Measurements from ENCODE around the gene PTPRT. TPM values are rescaled to one million over a fixed set of nuclear protein-coding genes. Genes with fewer than 3 reads are reported as not detected.
"Not testable (repeated sequence)": the region's sequence is repeated elsewhere in the genome, so short reads cannot be mapped to it uniquely, and the experiment has no call there.

PTPRT gene
- total RNA-seq, 1 donor from 2014 or later, result not detected

DNA sequence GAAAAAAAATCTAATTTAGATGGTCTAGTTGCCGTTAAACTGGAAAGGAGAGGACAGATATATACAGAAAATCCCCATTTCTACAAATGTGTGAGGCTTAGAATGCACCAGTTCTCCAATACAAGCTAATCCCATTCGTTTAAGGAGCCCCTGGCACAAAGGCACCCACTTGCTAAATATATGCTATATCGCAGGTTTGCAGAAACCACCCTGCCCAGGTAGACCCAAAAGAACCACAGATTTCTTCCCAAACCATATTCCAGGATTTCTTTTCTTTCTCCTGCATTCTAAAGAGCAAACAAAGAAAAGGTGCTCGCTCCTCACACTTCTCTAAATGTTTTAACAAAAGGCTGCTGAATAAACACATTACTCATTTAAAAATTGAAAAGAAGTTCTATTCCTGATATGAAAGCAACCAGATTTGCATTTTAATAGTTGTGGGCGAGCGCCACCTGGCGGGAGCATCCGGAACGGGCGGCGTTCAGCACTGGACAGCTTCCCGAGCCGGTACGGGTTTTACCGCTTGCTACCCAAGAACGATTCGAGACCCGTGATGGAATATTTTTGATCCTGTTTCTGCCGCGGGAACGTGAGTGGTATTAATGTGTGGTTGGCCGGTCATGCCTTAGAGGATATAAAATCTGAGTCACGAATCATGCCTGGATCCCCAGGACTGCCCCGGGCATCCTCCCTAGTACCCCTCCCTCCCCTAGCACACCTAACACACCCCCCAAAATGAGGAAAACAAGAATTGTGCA, 2.1 kb downstream of the PTPRT start:
- intact Hi-C loops (cut with micrococcal nuclease), result loop anchor here (1.0 to 2.0 kb wide), 5 partner anchors 221 to 1489 kb away; no protein-coding TSS in a partner anchor

DNA sequence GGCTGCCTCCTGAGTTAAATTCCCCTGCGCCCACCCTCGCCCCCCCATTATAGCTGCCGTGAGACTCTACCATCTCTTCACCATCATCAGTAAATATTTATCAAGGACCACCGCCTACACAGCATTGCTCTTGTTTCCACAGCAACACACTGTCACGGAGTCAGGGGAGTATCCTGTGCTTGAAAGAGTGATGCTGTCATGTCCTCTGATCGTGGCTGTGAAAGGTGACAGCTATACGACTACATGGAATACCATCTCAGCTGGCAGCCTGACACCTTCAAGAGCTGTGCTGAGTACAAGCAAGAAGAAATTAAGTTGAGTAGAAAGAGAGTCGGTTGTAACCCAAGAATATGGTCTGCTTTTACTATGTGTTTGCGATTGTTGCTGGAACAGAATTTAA, 3.4 kb downstream of the PTPRT start:
- intact Hi-C loops (cut with micrococcal nuclease), result loop anchor here (2.0 kb wide), 2 partner anchors 222 to 1230 kb away; no protein-coding TSS in a partner anchor

DNA sequence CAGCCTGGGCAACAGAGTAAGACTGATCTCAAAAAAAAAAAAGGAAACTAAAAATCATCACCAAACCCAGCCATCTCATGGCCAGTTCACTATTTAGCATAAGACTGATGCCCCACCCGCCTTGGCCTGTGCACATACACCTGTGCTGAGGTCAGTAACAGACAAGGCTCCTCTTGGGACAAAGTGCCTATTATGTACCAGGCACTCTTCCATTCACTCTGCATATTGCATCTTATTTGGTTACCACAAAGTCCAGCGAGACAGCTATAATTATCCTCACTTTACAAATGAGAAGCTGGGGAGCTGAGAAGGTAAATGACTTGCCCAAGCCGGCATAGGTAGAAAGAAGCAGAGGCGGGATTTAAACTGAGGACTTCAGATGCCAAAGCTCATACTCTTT, 3.8 kb downstream of the PTPRT start:
- intact Hi-C loops (cut with micrococcal nuclease), result loop anchor here (2.0 kb wide), 2 partner anchors 223 to 1229 kb away; no protein-coding TSS in a partner anchor

DNA sequence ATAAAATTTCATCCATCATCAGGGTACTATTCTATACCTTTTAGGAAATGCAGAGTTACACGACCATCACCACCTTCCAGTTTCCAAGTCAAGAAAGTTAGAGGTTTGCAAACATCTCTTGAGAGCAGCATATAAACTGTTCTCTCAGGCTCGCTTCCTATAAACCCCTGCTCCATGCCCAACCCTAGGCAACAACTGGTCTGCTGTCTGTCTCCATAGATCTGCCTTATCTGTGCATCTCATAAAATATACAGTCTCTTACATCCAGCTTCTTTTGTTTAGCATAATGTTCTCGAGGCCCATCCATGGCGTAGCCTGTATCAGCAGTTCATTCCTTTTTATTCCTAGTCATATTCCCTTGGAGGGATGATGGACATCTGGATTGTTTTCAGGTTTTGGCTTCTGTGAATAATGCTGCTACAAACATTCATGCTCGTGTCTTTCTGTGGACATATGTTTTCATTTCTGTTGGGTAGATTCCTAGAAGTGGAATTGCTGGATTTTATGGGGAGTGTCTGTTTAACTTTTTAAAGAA, 6.1 kb downstream of the PTPRT start:
- intact Hi-C loops (cut with micrococcal nuclease), result no loop called here

DNA sequence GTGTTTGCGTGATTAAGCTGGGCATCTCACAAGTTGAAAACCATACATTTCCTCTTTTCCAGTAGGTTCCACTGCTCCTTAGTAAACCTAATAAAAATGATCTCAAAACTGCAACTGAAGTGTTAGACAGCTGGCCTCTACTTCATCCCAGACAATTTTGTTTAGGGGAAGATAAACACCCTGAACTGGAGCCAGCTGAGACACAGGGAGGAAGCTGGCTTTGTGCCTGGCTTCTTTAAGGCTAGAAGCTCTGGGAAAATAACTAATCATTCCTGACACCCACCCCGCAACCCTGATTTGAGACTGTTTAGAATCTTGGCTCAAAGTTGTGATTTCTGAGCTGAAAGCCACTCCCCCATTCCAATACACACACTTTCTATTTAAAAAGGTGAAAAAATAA, 11.6 kb downstream of the PTPRT start:
- intact Hi-C loops (cut with micrococcal nuclease), result no loop called here

DNA sequence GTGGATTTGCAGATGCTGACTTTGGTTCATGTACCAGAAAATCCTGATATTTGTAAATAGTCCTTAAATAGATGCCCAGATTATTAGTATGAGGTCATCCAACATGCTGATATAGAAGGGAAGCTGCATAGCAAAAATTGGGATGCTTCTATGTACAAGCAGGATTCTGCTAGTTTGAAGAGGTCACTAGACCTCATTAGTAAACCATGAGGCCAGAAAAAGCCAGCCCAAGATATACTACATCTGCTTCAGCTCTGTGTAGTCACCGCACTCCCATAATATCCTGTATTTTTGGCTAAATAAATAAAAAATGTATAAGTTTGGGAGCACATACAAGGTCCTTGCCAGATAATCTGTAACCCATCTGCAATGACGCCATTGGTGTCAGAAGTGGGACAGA, 13.0 kb downstream of the PTPRT start:
- intact Hi-C loops (cut with micrococcal nuclease), result no loop called here

DNA sequence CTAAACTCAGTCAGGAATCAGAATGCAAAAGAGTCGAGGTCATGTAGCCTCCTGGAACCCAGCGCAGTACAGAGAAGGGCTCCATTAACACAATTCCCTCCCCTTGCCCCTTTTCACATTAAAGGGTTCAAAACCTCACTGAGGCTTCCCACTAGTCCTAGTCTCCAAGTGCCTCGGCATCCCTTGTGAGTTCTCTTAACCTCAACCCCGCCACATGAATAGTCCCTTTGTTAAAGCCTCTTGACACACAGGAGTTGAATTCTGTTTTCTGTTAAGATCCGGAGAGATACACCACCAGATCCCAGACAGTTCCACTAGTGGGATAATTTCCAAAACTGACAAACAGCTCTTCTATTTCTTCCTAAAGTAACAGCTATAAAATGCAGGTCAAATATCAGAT, 17.8 kb downstream of the PTPRT start:
- intact Hi-C loops (cut with micrococcal nuclease), result no loop called here

DNA sequence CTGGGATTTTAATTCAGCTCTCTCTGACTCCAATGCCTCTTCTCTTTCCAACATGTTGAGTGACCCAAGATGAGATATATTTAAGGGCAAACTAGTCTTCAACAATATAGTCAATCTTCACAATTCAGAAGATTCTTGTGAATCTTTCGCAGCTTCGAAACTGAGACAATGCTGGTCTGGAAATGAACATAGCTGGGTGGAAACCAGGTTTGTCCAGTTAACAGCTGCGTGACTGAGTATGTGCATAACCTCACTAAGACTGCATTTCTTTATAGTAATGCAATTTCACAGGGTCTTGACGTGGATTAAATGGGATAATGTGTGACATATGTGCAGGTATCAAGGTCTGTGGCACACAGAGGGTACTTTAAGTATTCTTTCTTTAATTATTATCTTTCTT, 18.9 kb downstream of the PTPRT start:
- intact Hi-C loops (cut with micrococcal nuclease), result no loop called here

DNA sequence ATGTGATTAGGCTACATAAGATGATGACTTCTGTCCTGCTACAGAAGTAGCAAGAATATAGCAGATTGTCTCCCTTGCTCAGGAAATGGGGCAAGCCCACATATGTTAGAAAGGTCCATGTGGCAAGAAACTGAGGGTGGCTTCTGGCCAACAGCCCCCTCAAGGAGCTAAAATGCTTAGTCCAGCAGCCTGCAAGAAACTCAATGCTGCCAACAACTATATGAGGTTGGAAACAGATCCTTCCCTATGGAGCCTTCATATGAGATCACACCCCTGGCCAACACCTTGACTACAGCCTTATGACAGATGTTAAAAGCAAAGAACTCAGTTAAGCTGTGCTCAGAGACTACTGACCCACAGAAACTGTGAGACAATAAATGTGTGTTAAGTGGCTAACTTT, 22.1 kb downstream of the PTPRT start:
- intact Hi-C loops (cut with micrococcal nuclease), result no loop called here

DNA sequence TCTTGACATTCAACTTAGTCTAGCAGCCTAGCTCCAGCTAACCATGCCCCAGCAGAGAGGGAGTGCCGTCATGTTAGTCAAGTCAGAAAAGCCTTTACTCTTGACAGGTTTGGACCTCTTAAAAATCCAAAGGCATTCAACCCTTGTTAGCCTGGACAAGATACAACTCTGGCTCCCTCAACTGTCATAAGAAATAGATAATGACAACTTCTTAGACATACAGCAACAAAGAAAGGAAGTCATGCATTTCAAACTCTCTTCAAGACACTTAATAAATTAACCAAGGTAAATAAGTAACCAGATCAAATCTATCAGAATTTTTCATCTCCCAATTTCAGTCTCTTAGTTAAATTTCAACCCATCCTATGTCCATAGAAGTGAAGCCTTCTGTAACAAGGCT, 22.7 kb downstream of the PTPRT start:
- intact Hi-C loops (cut with micrococcal nuclease), result no loop called here

DNA sequence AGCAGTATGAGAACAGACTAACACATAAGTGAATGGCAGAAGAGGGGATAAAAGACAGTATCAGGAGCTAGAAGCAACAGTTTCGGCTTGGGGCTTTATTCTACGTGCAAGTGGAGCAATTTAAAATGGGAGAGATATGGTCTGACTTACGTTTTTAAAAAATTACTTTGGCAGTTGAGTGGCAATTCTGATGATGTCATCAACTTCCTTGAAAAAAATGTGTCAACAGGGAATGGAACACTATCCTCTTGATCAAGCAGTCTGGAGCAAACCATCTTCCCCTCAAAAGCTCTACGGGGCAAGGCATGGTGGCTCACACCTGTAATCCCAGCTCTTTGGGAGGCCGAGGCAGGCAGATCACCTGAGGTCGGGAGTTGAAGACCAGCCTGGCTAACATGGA, 24.1 kb downstream of the PTPRT start:
- intact Hi-C loops (cut with micrococcal nuclease), result no loop called here

DNA sequence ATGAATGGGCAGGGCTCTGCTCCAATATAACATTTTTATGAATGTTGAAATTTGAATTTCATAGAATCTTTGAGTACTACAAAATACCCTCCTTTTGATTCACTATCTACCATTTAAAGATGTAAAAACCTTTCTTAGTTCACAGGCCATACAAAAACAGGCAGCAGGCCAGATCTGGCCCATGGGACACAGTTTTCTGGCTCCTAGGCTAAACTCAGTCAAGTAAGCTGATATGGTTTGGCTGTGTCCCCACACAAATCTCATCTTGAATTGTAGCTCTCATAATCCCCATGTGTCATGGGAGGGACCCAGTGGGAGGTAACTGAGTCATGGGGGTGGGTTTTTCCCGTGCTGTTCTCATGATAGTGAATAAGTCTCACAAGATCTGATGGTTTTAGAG, 25.0 kb downstream of the PTPRT start:
- intact Hi-C loops (cut with micrococcal nuclease), result not testable (repeated sequence)

DNA sequence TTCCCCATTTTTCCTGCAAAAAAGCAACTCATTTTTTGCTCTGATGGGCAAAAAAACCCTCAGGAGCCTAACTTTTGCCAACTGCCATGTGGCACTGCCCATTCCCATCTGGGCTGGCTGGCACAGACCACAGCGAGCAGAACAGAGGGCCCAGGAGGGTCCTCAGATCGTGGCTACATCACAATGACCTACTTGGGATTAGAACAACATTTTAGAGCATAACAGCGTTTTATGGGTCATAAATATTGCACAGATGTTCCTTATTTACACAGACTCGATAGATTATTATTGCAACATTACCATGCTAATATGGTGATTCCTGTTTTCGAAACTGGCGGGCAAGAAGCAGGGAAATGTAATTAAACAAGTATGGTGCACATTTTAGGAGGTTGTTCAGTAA, 28.0 kb downstream of the PTPRT start:
- intact Hi-C loops (cut with micrococcal nuclease), result no loop called here

DNA sequence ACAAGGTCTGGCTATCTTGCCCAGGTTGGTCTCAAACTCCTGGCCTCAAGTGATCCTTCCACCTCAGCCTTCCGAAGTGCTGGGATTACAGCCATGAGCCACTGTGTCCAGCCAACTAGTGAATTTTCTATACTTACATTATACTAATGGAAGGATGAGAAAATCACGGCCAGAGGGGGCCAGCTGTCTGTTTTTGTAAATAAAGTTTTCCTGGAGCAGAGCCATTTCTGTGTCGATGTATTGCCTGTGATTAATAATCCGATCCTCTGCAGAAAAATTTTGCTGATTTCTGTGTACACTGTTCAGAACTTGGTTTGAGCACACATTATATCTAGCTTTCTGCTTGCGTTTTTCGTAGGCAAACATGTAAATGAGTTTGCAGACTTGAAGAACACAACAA, 28.8 kb downstream of the PTPRT start:
- intact Hi-C loops (cut with micrococcal nuclease), result no loop called here

DNA sequence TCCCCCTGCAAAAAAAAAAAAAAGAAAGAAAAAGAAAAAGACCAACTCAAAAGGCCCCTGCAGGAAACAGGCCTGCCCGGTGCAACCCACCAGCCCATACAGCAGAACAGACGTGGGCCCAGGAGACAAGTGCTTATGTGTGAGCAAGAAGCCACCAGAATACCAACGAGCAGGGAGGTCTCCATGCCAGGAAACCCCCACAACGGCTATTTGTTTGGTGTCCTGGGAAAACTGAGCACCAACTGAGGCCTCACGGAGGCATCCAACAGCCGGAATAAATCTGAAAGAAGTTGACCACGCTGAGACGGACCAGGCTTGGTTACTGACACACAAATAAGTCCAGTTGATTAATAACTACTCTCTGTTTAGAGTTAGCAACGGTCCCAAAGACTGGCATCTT, 29.7 kb downstream of the PTPRT start:
- intact Hi-C loops (cut with micrococcal nuclease), result no loop called here

DNA sequence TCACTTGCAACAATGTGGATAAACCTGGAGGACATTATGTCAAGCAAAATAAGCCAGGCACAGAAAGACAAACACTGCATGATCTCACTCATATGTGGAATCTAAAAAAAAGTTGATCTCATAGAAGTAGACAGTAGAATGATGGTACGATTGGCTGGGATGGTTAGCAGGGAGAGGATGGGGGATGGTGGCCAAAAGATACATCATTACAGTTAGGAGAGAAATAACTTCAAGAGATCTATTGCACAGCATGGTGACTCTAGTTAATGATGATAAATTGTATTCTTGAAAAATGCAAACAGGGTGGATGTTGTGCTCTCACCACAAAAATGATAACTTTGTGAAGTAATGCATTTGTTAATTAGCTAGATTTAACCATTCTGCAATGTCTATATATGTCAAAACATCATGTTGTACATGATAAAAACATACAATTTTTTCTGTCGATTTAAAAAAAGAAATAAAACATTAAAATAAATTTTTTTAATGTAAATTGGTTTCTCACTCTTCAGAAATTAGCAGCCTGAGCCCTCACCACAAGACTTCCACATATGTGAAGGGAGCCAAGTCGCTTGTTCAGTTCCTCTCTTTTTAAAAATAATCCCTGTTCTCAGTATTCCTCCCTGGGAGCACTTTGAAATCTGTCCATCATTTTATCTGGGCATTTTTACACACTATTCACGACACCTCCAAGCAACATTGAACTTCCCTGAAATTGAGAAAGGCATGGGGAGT, 34.2 kb downstream of the PTPRT start:
- intact Hi-C loops (cut with micrococcal nuclease), result no loop called here

DNA sequence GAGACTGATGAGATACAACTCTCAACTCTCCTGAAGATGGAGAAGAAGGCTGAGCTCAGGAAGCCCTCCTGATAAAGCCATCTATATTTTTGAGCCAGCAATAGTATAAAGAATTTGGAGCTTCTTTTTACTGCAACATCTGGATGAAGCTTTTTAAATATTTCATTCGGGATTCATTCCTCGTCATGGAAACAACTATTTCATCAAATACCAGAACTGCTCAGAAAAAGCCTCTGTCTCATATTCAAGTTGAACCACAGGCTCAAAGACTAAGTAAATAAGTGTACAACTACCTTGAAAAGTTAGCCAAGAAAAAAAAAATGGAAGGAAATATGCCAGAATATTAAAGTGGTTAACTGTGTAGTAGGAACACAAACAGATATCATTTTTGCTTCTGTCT, 37.8 kb downstream of the PTPRT start:
- intact Hi-C loops (cut with micrococcal nuclease), result no loop called here

DNA sequence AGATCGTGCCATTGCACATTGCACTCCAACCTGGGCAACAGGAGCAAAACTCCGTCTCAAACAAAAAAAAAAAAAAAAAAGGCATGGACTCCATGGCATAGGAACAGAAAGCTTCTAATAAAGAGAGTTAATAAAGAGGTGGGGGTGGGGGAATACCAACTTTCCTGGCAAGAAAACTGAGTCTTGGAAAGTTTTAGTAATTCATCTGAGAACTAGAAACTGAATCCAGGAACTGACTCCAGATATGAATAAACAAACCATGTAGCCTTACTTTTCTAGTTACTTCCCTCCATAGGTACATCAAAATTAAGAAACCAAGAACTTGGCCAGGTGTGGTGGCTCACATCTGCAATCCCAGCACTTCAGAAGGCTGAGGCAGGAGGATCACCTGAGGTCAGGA, 38.5 kb downstream of the PTPRT start:
- intact Hi-C loops (cut with micrococcal nuclease), result no loop called here

DNA sequence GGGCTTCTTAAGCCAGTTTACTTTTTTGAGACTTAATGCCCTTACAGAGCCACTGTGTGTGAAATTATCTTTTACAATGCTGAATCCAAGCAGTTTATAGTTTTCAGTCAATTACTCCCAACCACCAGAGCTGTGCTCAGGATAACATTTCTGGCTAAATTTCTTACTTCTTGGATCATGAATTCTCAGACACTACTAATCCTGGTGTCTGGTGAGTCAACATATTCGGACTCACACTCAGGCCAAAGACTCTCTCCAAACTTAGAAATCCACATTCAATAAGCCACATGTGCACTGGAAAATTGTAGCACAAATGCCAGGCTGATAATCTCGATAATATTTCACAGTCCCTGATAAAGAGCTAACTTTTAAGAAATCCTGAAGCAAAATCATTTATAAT, 49.0 kb downstream of the PTPRT start:
- intact Hi-C loops (cut with micrococcal nuclease), result no loop called here

DNA sequence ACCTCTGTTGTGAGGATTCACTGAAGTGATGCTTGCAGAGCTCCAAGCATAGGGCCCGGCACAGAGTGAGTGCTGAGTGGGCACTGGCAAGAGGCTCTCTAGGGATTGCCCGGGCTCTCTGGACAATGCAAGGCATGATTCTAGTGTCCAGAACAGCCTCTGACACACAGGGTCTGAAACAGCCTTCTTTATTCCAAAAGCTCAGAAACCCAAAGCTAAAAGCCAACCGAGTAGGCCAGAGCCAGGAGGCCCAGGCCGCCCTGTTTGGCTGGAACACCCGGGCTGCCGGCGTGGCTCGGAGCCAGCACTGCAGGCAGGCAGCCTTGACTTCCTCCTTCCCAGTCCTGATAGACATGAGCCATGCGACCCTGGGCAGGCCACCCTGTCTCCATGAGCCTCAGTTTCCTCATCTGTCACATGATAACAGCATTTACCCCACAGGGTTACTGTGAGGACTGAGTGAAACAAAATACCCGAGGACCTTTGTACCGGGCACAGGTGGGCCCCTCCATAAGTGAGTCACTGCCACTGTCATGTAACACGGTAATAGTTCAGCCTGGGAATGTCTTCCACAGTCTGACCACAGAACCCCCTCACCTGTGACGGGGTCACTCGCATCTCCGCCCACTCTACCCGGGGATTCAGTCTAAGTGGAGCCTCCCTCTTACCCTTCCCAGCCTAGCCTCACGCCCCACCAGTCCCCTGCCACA, 51.5 kb downstream of the PTPRT start:
- intact Hi-C loops (cut with micrococcal nuclease), result no loop called here

DNA sequence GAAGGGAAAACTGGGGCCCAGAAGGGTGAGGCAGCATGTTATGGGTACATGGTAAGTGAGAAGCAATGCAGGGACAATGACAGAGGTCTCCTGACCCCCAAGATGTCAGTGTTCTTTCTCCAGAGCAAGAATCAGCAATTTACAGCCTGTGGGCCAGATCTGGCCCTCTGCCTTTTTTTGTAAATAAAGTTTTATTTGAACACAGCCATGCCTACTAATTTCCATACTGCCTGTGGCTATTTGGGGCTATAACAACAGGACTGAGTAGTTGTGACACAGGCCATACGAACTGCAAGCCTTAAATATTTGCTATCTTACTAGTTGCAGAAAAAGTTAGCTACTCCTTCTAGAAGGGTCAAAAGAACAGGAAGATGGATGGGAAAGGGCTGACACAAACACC, 52.5 kb downstream of the PTPRT start:
- intact Hi-C loops (cut with micrococcal nuclease), result no loop called here

DNA sequence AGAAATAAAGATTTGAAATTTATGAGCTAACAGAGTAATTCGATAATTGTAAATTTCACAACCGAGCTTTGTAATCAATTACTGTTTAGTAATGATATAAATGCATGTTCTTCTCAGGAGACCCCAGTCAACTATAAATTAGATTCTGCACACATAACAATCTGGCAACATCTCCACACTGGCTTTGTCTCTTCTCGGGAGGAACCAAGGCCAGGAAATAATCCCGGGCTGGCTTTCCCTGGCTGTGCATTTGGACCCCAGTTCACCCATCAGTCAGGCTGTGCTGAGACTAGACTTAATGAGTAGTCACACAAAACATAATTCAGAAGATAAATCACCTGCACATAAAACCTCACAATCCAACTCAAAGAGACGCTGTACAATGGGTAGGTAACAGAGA, 65.5 kb downstream of the PTPRT start:
- intact Hi-C loops (cut with micrococcal nuclease), result no loop called here

Data from T-helper 1 cell treated with Interleukin-12 subunit alpha and Interleukin-12 subunit beta and Interleukin-4 antibody, amounts not matched to agents 30 ng/mL and 1 ng/mL, for 36 hours (primary cell).